Middle frontal gyrus (tissue), 1 donor: ENCODE results near the gene KIAA1958.

ENCODE experiments used
- DNase-seq: peaks from one replicate; pipeline ENCODE4 v3.0.0-alpha.2; 2015; ENCODE audit warnings: low spot score; ENCODE audit errors: extremely low spot score

Gene KIAA1958

GRCh38 chr9:112530751-112531205 is 44.2 kb downstream of the KIAA1958 start:
- no peak for DNase-seq

GRCh38 chr9:112531666-112532282 is 45.1 kb downstream of the KIAA1958 start:
- no peak for DNase-seq

GRCh38 chr9:112532427-112532826 is 45.8 kb downstream of the KIAA1958 start:
- no peak for DNase-seq

GRCh38 chr9:112533660-112534059 is 47.0 kb downstream of the KIAA1958 start:
- no peak for DNase-seq

- no peak for DNase-seq
Observed at GRCh38 chr9:112535301-112535700, 48.7 kb downstream of the KIAA1958 start.

- DNase-seq = no peak
Observed at GRCh38 chr9:112535811-112536210, 49.2 kb downstream of the KIAA1958 start.

- DNase-seq = no peak
Observed at GRCh38 chr9:112537561-112537960, 50.9 kb downstream of the KIAA1958 start.

GRCh38 chr9:112540800-112541199 is 54.2 kb downstream of the KIAA1958 start:
- DNase-seq = no peak

GRCh38 chr9:112541685-112542084 is 55.1 kb downstream of the KIAA1958 start:
- DNase-seq = no peak

GRCh38 chr9:112542593-112543292 is 56.1 kb downstream of the KIAA1958 start:
- DNase-seq = no peak

GRCh38 chr9:112544477-112544876 is 57.9 kb downstream of the KIAA1958 start:
- no peak for DNase-seq

- no peak for DNase-seq
Observed at GRCh38 chr9:112545237-112545636, 58.6 kb downstream of the KIAA1958 start.

GRCh38 chr9:112546149-112547012 is 59.8 kb downstream of the KIAA1958 start:
- no peak for DNase-seq

- DNase-seq = no peak
Observed at GRCh38 chr9:112548051-112548440, 61.4 kb downstream of the KIAA1958 start.

GRCh38 chr9:112548836-112549595 is 62.4 kb downstream of the KIAA1958 start:
- no peak for DNase-seq

GRCh38 chr9:112550531-112550930 is 63.9 kb downstream of the KIAA1958 start:
- no peak for DNase-seq

- no peak for DNase-seq
Observed at GRCh38 chr9:112551641-112552040, 65.0 kb downstream of the KIAA1958 start.

GRCh38 chr9:112552229-112553056 is 65.8 kb downstream of the KIAA1958 start:
- DNase-seq = no peak

- no peak for DNase-seq
Observed at GRCh38 chr9:112553256-112553826, 66.7 kb downstream of the KIAA1958 start.

- DNase-seq = no peak
Observed at GRCh38 chr9:112554516-112554915, 67.9 kb downstream of the KIAA1958 start.
